ENCODE data around the gene ELL2. TPM values are rescaled to one million over a fixed set of nuclear protein-coding genes. Genes with fewer than 3 reads are reported as not detected.

ELL2 gene
- total and polyA plus RNA-seq, 2 of the 13 experiments (the other 11 are each of a cell fraction or from before 2014, with no cell fraction given), result 78.9 to 97.1 TPM

DNA sequence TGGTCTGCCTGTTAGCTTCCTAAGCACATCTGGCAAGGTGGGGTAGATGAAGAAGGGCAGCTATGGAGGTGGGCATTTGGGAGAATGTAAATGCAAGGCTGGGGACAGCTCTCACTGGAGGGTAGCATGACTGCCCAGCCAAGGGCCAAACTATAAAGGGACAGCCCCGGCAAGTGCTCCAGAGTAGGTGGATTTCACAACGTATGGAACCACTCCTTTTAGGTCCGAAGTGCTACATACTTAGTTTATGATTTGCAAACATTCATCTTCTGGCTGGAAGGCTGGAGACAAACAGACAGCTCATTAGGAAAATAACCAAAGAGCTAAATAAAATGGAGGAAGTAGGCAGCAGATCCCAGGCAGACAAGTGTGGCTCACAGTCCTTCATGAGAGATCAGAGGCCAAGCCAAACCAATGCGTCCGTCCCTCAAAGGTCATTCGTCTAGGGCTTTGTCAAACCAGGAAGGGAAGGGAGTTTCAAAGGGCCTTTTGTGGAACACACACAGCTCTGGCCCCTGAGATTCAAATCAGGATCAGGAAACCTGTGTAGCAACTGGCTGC is 96.6 kb downstream of the ELL2 start (continued):
- TF ChIP-seq, protein P1, sequence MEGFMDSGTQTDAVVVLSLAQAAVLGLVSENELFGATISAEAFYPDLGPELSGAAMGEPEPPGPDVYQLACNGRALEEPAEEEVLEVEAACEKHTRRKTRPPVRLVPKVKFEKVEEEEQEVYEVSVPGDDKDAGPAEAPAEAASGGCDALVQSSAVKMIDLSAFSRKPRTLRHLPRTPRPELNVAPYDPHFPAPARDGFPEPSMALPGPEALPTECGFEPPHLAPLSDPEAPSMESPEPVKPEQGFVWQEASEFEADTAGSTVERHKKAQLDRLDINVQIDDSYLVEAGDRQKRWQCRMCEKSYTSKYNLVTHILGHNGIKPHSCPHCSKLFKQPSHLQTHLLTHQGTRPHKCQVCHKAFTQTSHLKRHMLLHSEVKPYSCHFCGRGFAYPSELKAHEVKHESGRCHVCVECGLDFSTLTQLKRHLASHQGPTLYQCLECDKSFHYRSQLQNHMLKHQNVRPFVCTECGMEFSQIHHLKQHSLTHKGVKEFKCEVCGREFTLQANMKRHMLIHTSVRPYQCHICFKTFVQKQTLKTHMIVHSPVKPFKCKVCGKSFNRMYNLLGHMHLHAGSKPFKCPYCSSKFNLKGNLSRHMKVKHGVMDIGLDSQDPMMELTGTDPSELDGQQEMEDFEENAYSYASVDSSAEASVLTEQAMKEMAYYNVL (CRISPR knock-in tag; IDR thresholded peaks at IDR 0.05; ENCODE audit: borderline replicate concordance), result peak; percentile 92; the same call in 1 of the 2 replicates
- TF ChIP-seq MIER2 (CRISPR knock-in tag; IDR thresholded peaks at IDR 0.05) (peak; percentile 83), WIZ (CRISPR knock-in tag; IDR thresholded peaks at IDR 0.05) (no peak), ZNF775 (CRISPR knock-in tag; IDR thresholded peaks at IDR 0.05; ENCODE audit: borderline replicate concordance) (peak; percentile 34; the same call in 1 of the 2 replicates), MBNL3 (CRISPR knock-in tag; conservative IDR thresholded peaks at IDR 0.05) (no peak), MED1 (CRISPR knock-in tag; IDR thresholded peaks at IDR 0.05) (peak; percentile 96), KDM2A (CRISPR knock-in tag; IDR thresholded peaks at IDR 0.05; ENCODE audit: borderline replicate concordance, low read depth) (peak; percentile 49; the same call in 1 of the 2 replicates), POLR2G (IDR thresholded peaks at IDR 0.05; ENCODE audit: low read depth, low read length) (peak; percentile 72), SSRP1 (CRISPR knock-in tag; IDR thresholded peaks at IDR 0.05) (peak; percentile 59; the same call in 1 of the 2 replicates), HMG20B (CRISPR knock-in tag; conservative IDR thresholded peaks at IDR 0.05) (peak; percentile 62; the same call in 1 of the 2 replicates), PPARG (CRISPR knock-in tag; conservative IDR thresholded peaks at IDR 0.05) (peak; percentile 58), RFXAP (CRISPR knock-in tag; IDR thresholded peaks at IDR 0.05; ENCODE audit: borderline replicate concordance) (peak; percentile 77), FOSL2 (CRISPR knock-in tag; IDR thresholded peaks at IDR 0.05) (peak; percentile 80), ZSCAN30 (CRISPR knock-in tag; IDR thresholded peaks at IDR 0.05) (0 out of 2 replicates have a peak, but pooled peaks have one; percentile 27), SYNCRIP (IDR thresholded peaks at IDR 0.05; ENCODE audit: insufficient read depth, low read depth, low read length) (no peak), BORCS8-MEF2B (CRISPR knock-in tag; IDR thresholded peaks at IDR 0.05) (peak; percentile 72; the same call in 1 of the 2 replicates), SMYD3 (CRISPR knock-in tag; IDR thresholded peaks at IDR 0.05) (0 out of 2 replicates have a peak, but pooled peaks have one; percentile 35), BCL6 (CRISPR knock-in tag; IDR thresholded peaks at IDR 0.05) (peak; percentile 89), NR2F1 (CRISPR knock-in tag; IDR thresholded peaks at IDR 0.05) (peak; percentile 87 to 89), RXRB (CRISPR knock-in tag; IDR thresholded peaks at IDR 0.05; ENCODE audit: borderline replicate concordance) (peak; percentile 78), ZNF766 (CRISPR knock-in tag; IDR thresholded peaks at IDR 0.05; ENCODE audit: borderline replicate concordance) (peak; percentile 58; the same call in 1 of the 2 replicates)
- TF ChIP-seq, protein P2, sequence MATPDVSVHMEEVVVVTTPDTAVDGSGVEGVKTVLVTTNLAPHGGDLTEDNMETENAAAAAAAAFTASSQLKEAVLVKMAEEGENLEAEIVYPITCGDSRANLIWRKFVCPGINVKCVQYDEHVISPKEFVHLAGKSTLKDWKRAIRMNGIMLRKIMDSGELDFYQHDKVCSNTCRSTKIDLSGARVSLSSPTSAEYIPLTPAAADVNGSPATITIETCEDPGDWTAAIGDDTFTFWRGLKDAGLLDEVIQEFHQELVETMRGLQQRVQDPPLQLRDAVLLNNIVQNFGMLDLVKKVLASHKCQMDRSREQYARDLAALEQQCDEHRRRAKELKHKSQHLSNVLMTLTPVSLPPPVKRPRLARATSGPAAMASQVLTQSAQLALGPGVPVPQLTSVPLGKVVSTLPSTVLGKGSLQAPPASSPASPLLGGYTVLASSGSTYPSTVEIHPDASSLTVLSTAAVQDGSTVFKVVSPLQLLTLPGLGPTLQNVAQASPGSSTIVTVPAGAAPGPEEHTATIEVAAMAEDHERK (CRISPR knock-in tag; IDR thresholded peaks at IDR 0.05; ENCODE audit: low read depth), result 0 out of 2 replicates have a peak, but pooled peaks have one; percentile 19
- TF ChIP-seq, protein P3, sequence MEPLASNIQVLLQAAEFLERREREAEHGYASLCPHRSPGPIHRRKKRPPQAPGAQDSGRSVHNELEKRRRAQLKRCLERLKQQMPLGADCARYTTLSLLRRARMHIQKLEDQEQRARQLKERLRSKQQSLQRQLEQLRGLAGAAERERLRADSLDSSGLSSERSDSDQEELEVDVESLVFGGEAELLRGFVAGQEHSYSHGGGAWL (CRISPR knock-in tag; IDR thresholded peaks at IDR 0.05), result 0 out of 2 replicates have a peak, but pooled peaks have one; percentile 50
- TF ChIP-seq, protein P4, sequence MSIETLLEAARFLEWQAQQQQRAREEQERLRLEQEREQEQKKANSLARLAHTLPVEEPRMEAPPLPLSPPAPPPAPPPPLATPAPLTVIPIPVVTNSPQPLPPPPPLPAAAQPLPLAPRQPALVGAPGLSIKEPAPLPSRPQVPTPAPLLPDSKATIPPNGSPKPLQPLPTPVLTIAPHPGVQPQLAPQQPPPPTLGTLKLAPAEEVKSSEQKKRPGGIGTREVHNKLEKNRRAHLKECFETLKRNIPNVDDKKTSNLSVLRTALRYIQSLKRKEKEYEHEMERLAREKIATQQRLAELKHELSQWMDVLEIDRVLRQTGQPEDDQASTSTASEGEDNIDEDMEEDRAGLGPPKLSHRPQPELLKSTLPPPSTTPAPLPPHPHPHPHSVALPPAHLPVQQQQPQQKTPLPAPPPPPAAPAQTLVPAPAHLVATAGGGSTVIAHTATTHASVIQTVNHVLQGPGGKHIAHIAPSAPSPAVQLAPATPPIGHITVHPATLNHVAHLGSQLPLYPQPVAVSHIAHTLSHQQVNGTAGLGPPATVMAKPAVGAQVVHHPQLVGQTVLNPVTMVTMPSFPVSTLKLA (IDR thresholded peaks at IDR 0.05), result peak; percentile 30; the same call in 1 of the 2 replicates
- TF ChIP-seq, protein P5, sequence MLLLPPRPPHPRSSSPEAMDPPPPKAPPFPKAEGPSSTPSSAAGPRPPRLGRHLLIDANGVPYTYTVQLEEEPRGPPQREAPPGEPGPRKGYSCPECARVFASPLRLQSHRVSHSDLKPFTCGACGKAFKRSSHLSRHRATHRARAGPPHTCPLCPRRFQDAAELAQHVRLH (CRISPR knock-in tag; IDR thresholded peaks at IDR 0.05; ENCODE audit: borderline replicate concordance, low read depth), result peak; percentile 40; the same call in 1 of the 2 replicates

Measured in HepG2 (cell line).